Camera-type eye (tissue), 1 donor: ENCODE data around the gene RXFP1. TPM values are rescaled to one million over a fixed set of nuclear protein-coding genes. Genes with fewer than 3 reads are reported as not detected.

Source experiments
- total RNA-seq: library from RNA; depleted of rRNA; stranded (reverse); fragments of >200 nt; gene quantifications from one replicate; pipeline ENCODE4 v1.2.3, GENCODE V29; 2014

The RXFP1 gene
- 0.71 TPM for total RNA-seq

DNA sequence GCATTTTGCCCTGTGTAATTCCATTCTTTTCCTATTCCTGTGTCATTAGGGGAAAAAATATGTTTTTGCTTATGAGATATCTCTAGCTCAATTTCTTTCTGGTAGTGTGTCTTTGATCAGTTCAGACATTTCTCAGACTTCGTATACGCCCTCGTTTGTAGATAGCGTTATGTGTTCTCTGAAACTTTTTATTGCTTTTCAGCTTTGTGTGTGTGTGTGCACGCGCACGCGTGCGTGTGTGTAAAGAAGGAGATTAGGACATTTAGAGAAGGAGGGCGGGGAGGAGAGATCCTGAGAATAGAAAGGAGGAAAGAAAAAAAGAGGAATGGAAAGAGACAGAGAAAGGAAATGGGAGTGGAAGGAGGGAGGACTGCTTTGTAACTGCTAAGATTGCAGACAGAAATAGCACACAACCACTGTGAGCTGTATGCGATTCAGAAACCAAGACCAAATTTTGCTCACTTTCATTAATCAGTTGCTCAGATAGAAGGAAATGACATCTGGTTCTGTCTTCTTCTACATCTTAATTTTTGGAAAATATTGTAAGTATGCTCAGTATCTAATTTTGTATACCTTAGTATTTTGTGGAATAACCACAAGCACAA, at the start of gene RXFP1:
Gene RXFP1 (plus strand): TSS at position 399 of the 605 bp plus-strand sequence. CDS start 95 bp downstream, at position 494.

DNA sequence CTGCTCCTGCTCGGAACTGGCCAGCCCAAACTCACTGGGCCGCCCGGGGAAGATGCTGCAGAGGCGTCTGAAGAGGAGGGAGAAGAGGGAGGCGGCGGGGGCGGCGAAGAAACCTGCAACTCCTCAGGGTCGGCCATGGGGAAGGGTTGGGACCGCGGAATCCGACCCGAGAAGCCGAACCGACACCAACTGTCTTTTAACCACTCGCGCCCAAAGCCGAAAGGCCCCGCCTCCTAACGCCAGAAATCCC, 149.9 kb downstream of the RXFP1 start, which contains the start of gene C4orf46:
Gene C4orf46 (minus strand): TSS at position 223 of the 250 bp plus-strand sequence. CDS start 86 bp downstream, at position 137.

DNA sequence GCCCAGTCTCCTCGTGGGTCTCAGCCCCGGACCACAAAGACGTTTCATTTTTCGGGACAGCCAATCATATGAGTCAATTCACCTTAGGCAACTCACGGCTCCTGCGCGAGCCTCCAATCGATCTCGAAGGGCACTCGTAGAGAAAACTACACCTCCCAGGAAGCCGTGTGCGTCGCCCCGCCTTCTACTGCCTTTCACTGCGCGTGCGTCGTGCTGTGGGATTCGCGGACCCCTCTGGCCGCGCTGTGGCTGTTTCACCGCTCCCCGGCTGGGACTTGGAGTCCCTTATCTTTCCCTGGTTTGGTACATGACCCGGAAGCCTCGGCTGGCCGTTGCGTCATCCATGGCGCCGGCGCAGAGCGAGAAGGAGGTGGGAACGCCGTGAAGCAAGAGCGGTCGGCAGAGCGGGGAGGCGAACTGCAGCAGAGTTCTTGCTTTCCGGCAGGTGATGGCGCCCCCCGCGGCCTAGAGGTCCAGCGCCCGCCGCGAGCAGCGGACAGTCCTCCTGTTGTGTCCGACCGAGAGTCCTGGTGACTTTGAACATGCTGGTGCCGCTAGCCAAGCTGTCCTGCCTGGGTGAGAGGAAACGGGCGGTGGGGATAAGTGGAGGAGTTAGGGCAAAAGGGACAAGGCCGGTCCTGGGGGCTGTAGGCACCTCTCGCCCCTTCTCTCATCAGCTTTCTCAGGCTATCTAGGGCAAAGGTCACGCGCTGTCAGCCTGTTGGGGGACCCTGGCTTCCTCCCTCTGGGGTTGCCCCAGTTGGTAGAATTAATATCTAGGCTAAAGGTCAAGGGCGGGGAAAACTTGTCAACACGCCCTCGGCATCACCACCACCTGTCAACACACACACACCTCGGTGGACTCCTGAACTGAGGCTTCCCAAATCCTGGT, 150.5 kb downstream of the RXFP1 start, which contains the start of gene ETFDH:
Gene ETFDH (plus strand): TSS at position 382 of the 892 bp plus-strand sequence. CDS start 161 bp downstream, at position 543.

Other genes starting within 250 kb of the RXFP1 start
- 42.1 TPM for gene C4orf46, start 150.0 kb downstream of the RXFP1 start, total RNA-seq
- 51.9 TPM for gene ETFDH, start 150.4 kb downstream of the RXFP1 start, total RNA-seq
- 25.5 TPM for gene PPID, start 201.5 kb downstream of the RXFP1 start, total RNA-seq
- gene FNIP2, start 247.1 kb downstream of the RXFP1 start, total RNA-seq = 61.4 TPM